Measurements from ENCODE around the gene AFF3. TPM values are rescaled to one million over a fixed set of nuclear protein-coding genes. Genes with fewer than 3 reads are reported as not detected.

The AFF3 gene
- total RNA-seq, 4 donors from 2014 or later = 8.5 to 77.2 (median 27.1) TPM

- no peaks in the 10 kb centered on the region for H3K27me3 ChIP-seq
- TF ChIP-seq POLR2A (IDR thresholded peaks at IDR 0.05) = no peak
- TF ChIP-seq, protein P1, sequence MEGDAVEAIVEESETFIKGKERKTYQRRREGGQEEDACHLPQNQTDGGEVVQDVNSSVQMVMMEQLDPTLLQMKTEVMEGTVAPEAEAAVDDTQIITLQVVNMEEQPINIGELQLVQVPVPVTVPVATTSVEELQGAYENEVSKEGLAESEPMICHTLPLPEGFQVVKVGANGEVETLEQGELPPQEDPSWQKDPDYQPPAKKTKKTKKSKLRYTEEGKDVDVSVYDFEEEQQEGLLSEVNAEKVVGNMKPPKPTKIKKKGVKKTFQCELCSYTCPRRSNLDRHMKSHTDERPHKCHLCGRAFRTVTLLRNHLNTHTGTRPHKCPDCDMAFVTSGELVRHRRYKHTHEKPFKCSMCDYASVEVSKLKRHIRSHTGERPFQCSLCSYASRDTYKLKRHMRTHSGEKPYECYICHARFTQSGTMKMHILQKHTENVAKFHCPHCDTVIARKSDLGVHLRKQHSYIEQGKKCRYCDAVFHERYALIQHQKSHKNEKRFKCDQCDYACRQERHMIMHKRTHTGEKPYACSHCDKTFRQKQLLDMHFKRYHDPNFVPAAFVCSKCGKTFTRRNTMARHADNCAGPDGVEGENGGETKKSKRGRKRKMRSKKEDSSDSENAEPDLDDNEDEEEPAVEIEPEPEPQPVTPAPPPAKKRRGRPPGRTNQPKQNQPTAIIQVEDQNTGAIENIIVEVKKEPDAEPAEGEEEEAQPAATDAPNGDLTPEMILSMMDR (IDR thresholded peaks at IDR 0.05) = no peak
- no peak for DNase-seq
- H3K4me3 ChIP-seq = no peak overlapping the region
- no peaks in the 10 kb centered on the region for H3K9me3 ChIP-seq
- intact Hi-C loops (cut with DNase I; ENCODE audit: low total_unique reads) = no loop called here
- H3K27ac ChIP-seq = peak overlapping the region in 1 of 2 donors; percentile 38
- H3K4me1 ChIP-seq = peaks cover 6 to 10% of the 10 kb centered on the region in 2 donors
- H3K36me3 ChIP-seq = no peaks in the 10 kb centered on the region
These were observed 433.2 kb downstream of the AFF3 start for GRCh38 chr2:99709229-99709628.

DNA sequence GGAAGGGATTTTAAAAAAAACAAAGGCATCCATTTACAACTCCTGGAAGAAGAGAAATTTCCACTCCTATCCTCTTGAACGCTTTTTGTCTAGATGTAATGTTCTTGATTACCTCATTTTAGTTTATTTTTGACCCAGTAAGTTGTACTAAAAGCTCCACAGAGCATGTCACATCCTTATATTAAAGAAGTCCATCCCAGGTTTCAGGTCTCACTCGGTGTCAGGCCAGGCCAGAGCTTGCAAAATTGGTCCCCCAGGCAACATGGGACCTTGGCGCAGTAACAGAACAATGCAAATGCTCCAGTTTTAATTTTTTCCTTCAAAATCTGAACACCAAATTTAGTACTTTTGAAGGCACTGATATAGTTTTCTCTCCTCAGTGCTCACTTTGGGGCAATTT is 434.2 kb downstream of the AFF3 start:
- Histone ChIP-seq H3K4me1 (peaks cover 6 to 10% of the 10 kb centered on the region in 2 donors), H3K27ac (peak overlapping the region; percentile 36 to 38), H3K9me3 (no peaks in the 10 kb centered on the region), H3K36me3 (no peaks in the 10 kb centered on the region), H3K4me3 (no peak overlapping the region), H3K27me3 (no peaks in the 10 kb centered on the region)
- TF ChIP-seq, protein P1 (IDR thresholded peaks at IDR 0.05) = no peak
- TF ChIP-seq POLR2A (IDR thresholded peaks at IDR 0.05) = no peak
- peak; percentile 27 to 33 for DNase-seq
- intact Hi-C loops (cut with DNase I; ENCODE audit: low total_unique reads) = no loop called here

DNA sequence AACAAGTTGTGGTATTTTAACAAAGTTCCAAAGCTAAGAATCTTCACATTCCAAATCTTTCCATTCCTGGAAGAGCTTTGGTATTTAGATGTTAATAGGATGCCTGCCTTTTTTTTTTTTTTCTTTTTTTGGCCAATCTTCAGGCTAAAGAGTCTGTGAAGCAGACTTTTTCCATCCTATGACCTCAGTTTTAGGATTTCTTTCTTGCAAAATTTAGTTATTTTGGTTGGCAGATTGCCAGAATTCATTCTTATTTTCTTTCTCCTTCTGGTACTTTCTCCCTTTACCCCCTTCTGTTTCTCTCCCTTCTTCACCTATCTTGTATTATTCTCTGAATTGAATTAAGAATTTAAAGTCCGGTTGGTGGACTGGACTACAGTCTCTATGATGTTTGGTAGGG is 434.8 kb downstream of the AFF3 start:
- DNase-seq = no peak
- no peaks in the 10 kb centered on the region for H3K36me3 ChIP-seq
- H3K27ac ChIP-seq = peak overlapping the region; percentile 26 to 54
- H3K27me3 ChIP-seq = no peaks in the 10 kb centered on the region
- H3K4me3 ChIP-seq = no peak overlapping the region
- H3K4me1 ChIP-seq = peaks cover 6 to 10% of the 10 kb centered on the region in 2 donors
- intact Hi-C loops (cut with DNase I; ENCODE audit: low total_unique reads) = no loop called here
- H3K9me3 ChIP-seq = no peaks in the 10 kb centered on the region
- TF ChIP-seq, protein P1 (IDR thresholded peaks at IDR 0.05) = no peak
- no peak for TF ChIP-seq POLR2A (IDR thresholded peaks at IDR 0.05)

DNA sequence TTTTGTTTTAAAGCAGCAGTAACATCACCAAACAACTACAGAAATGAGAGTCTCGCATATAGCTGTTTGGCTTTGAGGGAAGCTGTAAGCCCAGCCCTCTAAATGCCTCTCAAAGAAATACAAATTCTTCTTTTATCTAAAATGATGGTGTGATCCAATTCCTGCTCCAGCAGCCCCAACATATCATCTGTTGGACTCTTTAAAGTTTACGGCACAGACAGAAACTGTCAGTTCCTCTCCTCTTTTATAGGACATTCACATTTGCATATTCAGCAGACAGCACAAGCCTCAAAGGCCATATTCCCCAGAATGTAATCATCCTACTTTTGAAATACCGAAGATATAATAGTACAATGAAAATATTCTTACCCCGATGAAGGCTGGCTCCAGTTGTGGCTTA is 435.7 kb downstream of the AFF3 start:
- no peak for DNase-seq
- Histone ChIP-seq H3K27ac (peak overlapping the region; percentile 28 to 54), H3K27me3 (no peaks in the 10 kb centered on the region), H3K9me3 (no peaks in the 10 kb centered on the region), H3K36me3 (no peaks in the 10 kb centered on the region), H3K4me1 (peaks cover 6 to 10% of the 10 kb centered on the region in 2 donors), H3K4me3 (no peak overlapping the region)
- intact Hi-C loops (cut with DNase I; ENCODE audit: low total_unique reads) = no loop called here
- TF ChIP-seq, protein P1 (IDR thresholded peaks at IDR 0.05) = no peak
- TF ChIP-seq POLR2A (IDR thresholded peaks at IDR 0.05) = no peak

DNA sequence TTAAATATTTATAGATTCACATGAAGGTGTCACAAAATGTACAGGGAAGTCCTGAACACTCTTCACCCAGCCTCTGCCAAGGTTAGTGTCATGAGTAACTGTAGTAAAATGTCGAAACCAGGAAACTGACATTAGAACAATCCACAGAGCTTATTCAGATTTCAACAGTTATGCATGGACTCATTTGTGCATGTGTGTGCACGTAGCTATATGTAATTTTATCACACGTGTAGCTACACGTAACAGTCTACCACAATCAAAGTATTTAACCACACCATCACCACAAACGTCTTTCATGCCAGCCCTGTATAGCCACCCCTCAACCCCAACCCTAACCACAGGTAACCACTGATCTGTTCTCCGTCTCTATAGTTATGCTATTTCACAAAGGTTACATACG is 440.9 kb downstream of the AFF3 start:
- DNase-seq = no peak
- no peaks in the 10 kb centered on the region for H3K27me3 ChIP-seq
- intact Hi-C loops (cut with DNase I; ENCODE audit: low total_unique reads) = no loop called here
- TF ChIP-seq POLR2A (IDR thresholded peaks at IDR 0.05) = no peak
- TF ChIP-seq, protein P1 (IDR thresholded peaks at IDR 0.05) = no peak
- no peak overlapping the region for H3K4me3 ChIP-seq
- no peaks in the 10 kb centered on the region for H3K36me3 ChIP-seq
- no peaks in the 10 kb centered on the region for H3K9me3 ChIP-seq
- no peaks in the 10 kb centered on the region for H3K4me1 ChIP-seq
- no peak overlapping the region for H3K27ac ChIP-seq

Measured in uterus (tissue), 4 donors.